Measurements from ENCODE around the gene FRY. TPM values are rescaled to one million over a fixed set of nuclear protein-coding genes. Genes with fewer than 3 reads are reported as not detected.

Gene FRY
- total RNA-seq, 5 donors from 2014 or later (not counting 1 experiment from before 2014, with no cell fraction given), result 11.5 to 35.3 (median 15.2) TPM

- no peak for ATAC-seq (replicated peaks in 1 of 4)
- POLR2A ChIA-PET, result no interaction called here
Observed at GRCh38 chr13:32300406-32300805, 268.8 kb downstream of the FRY start.

DNA sequence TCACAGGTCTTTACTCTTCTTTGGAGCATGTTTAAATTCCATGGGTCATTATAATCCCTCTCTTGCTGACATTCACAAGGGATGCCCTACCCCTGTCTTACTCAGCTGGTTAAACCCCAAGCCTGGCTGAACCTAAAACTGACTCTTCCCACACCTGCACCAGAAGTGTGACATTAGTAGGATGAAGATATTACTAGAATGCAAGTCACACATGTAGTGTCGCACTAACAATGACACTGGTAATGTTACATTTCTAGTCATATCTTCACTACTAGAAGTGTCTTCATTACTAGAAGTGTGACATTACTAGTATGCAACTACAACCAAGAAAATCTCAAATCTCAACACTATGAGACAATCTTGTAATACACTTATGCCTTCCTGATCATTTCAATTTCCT lies 269.3 kb downstream of the FRY start:
- Mint-ChIP-seq H3K36me3 (peaks cover 3% of the 10 kb centered on the region), H3K9me3 (no peaks in the 10 kb centered on the region), H3K4me3 (no peak overlapping the region), H3K4me1 (no peaks in the 10 kb centered on the region), H3K27me3 (peaks cover 9 to 10% of the 10 kb centered on the region in 2 donors), H3K27ac (no peak overlapping the region)
- Histone ChIP-seq H3K4me1 (ENCODE audit: control insufficient read depth in 1 of 2, extremely low read depth in 1 of 2, insufficient read depth in 2 of 2, low read length in 2 of 2) (peaks cover 3% of the 10 kb centered on the region in 2 experiments), H3K27me3 (replicated peaks in 1 of 2; ENCODE audit: control insufficient read depth in 2 of 2, extremely low read depth in 1 of 2, insufficient read depth in 2 of 2, low read length in 1 of 2) (peaks cover 0 to 10% of the 10 kb centered on the region in 2 experiments), H3K27ac (ENCODE audit: low read length) (no peak overlapping the region), H3K36me3 (ENCODE audit: control insufficient read depth in 2 of 2, extremely low read depth in 1 of 2, insufficient read depth in 1 of 2, low read length in 1 of 2) (no peaks in the 10 kb centered on the region), H3K4me3 (ENCODE audit: control insufficient read depth in 1 of 2, extremely low read depth in 1 of 2, low read length in 1 of 2) (no peak overlapping the region), H3K9me3 (no peaks in the 10 kb centered on the region)
- ATAC-seq (replicated peaks in 1 of 4) (no peak), DNase-seq (no peak)
- WGBS (ENCODE audit: insufficient coverage), result no CpG with 5 or more reads among the region's 1 CpG
- CTCF ChIA-PET, result no interaction called here
- POLR2A ChIA-PET, result no interaction called here

More at GRCh38 chr13:32300406-32300805, 268.8 kb downstream of the FRY start:
- Histone ChIP-seq H3K27ac (ENCODE audit: low read length) (no peak overlapping the region), H3K4me3 (ENCODE audit: control insufficient read depth in 1 of 2, extremely low read depth in 1 of 2, low read length in 1 of 2) (no peak overlapping the region), H3K27me3 (replicated peaks in 1 of 2; ENCODE audit: control insufficient read depth in 2 of 2, extremely low read depth in 1 of 2, insufficient read depth in 2 of 2, low read length in 1 of 2) (peaks cover 0 to 10% of the 10 kb centered on the region in 2 experiments), H3K9me3 (no peaks in the 10 kb centered on the region), H3K36me3 (ENCODE audit: control insufficient read depth in 2 of 2, extremely low read depth in 1 of 2, insufficient read depth in 1 of 2, low read length in 1 of 2) (no peaks in the 10 kb centered on the region), H3K4me1 (ENCODE audit: control insufficient read depth in 1 of 2, extremely low read depth in 1 of 2, insufficient read depth in 2 of 2, low read length in 2 of 2) (peaks cover 3% of the 10 kb centered on the region in 2 experiments)
- no peaks in the 10 kb centered on the region for H3K9me3 Mint-ChIP-seq
- no peak overlapping the region for H3K4me3 Mint-ChIP-seq
- WGBS (ENCODE audit: insufficient coverage), result 23% methylated on average over 8 of the region's 8 CpGs
- H3K4me1 Mint-ChIP-seq, result no peaks in the 10 kb centered on the region
- CTCF ChIA-PET, result no interaction called here
- peaks cover 5% of the 10 kb centered on the region for H3K36me3 Mint-ChIP-seq
- H3K27ac Mint-ChIP-seq, result no peak overlapping the region
- H3K27me3 Mint-ChIP-seq, result peaks cover 9 to 10% of the 10 kb centered on the region in 2 donors
- DNase-seq, result no peak

GRCh38 chr13:32302461-32302860 lies 270.9 kb downstream of the FRY start:
- Mint-ChIP-seq H3K4me1 (no peaks in the 10 kb centered on the region), H3K36me3 (no peaks in the 10 kb centered on the region), H3K27me3 (peaks cover 10% of the 10 kb centered on the region in 2 donors), H3K9me3 (no peaks in the 10 kb centered on the region), H3K4me3 (no peak overlapping the region), H3K27ac (no peak overlapping the region)
- Histone ChIP-seq H3K27ac (ENCODE audit: low read length) (no peak overlapping the region), H3K36me3 (ENCODE audit: control insufficient read depth in 2 of 2, extremely low read depth in 1 of 2, insufficient read depth in 1 of 2, low read length in 1 of 2) (no peaks in the 10 kb centered on the region), H3K27me3 (replicated peaks in 1 of 2; ENCODE audit: control insufficient read depth in 2 of 2, extremely low read depth in 1 of 2, insufficient read depth in 2 of 2, low read length in 1 of 2) (peaks cover 0 to 10% of the 10 kb centered on the region in 2 experiments), H3K4me3 (ENCODE audit: control insufficient read depth in 1 of 2, extremely low read depth in 1 of 2, low read length in 1 of 2) (no peak overlapping the region), H3K9me3 (no peaks in the 10 kb centered on the region), H3K4me1 (ENCODE audit: control insufficient read depth in 1 of 2, extremely low read depth in 1 of 2, insufficient read depth in 2 of 2, low read length in 2 of 2) (peaks cover 0 to 3% of the 10 kb centered on the region in 2 experiments)
- WGBS (ENCODE audit: insufficient coverage), result 63% methylated on average over 1 of the region's 2 CpGs
- POLR2A ChIA-PET, result interaction anchor here in 1 of 2 donors (0.6 kb wide), 1 partner anchor 41 kb away, joined by 3 read pairs; no protein-coding TSS in a partner anchor
- CTCF ChIA-PET, result interaction anchor here in 1 of 2 donors (0.8 kb wide), 1 partner anchor 348 kb away, joined by 3 read pairs; no protein-coding TSS in a partner anchor
- no peak for ATAC-seq (replicated peaks in 1 of 4)
- no peak for DNase-seq

DNA sequence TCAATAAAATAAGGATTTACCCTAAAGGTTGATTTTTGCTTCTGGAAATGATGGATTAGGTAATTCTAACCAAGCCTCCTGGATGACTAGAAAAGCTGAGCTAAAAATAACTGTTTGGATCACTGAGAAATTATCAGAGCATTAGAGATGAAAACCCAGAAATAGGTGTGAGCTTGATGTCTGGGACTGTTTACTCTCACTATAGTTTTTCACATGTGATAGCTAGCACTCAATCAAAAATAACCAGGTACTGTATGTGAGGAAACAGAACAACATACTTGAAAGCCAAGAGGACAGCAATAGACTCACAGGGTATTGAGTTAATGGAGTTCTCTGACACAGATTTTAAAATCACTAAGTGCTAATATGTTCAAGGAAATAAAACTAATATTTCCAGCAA lies 274.1 kb downstream of the FRY start:
- Mint-ChIP-seq H3K27ac (no peak overlapping the region), H3K4me3 (no peak overlapping the region), H3K4me1 (peaks cover 9 to 12% (median 10%) of the 10 kb centered on the region in 3 donors), H3K36me3 (no peaks in the 10 kb centered on the region), H3K9me3 (no peaks in the 10 kb centered on the region), H3K27me3 (peaks cover 0 to 3% of the 10 kb centered on the region in 2 donors)
- CTCF ChIA-PET, result interaction anchor here (0.5 to 2.7 kb wide), 6 partner anchors 9 to 1098 kb away, joined by 3 to 10 read pairs (median 4); partner anchors contain the start of genes BRCA2 (in 1 of the 2) and ZAR1L (in 1 of the 2)
- H3K4me3 ChIP-seq (ENCODE audit: control insufficient read depth in 1 of 2, extremely low read depth in 1 of 2, low read length in 1 of 2), result no peak overlapping the region
- no peak for DNase-seq
- H3K9me3 ChIP-seq, result no peaks in the 10 kb centered on the region
- POLR2A ChIA-PET, result interaction anchor here in 1 of 2 donors (0.8 kb wide), 1 partner anchor 9 kb away, joined by 3 read pairs; the partner anchor contains the start of genes BRCA2 and ZAR1L
- H3K4me1 ChIP-seq (ENCODE audit: control insufficient read depth in 1 of 2, extremely low read depth in 1 of 2, insufficient read depth in 2 of 2, low read length in 2 of 2), result peaks cover 0 to 4% of the 10 kb centered on the region in 2 experiments
- H3K36me3 ChIP-seq (ENCODE audit: control insufficient read depth in 2 of 2, extremely low read depth in 1 of 2, insufficient read depth in 1 of 2, low read length in 1 of 2), result no peaks in the 10 kb centered on the region
- no peak for ATAC-seq (replicated peaks in 1 of 4)
- no peak overlapping the region for H3K27ac ChIP-seq (ENCODE audit: low read length)
- H3K27me3 ChIP-seq (replicated peaks in 1 of 2; ENCODE audit: control insufficient read depth in 2 of 2, extremely low read depth in 1 of 2, insufficient read depth in 2 of 2, low read length in 1 of 2), result peaks cover 0 to 5% of the 10 kb centered on the region in 2 experiments

- Mint-ChIP-seq H3K27ac (no peak overlapping the region), H3K4me1 (peaks cover 12 to 13% (median 12%) of the 10 kb centered on the region in 3 donors), H3K9me3 (no peaks in the 10 kb centered on the region), H3K27me3 (peaks cover 0 to 2% of the 10 kb centered on the region in 2 donors), H3K36me3 (no peaks in the 10 kb centered on the region), H3K4me3 (peak overlapping the region in 1 of 3 donors; percentile 25)
- WGBS (ENCODE audit: insufficient coverage), result 31% methylated on average over 6 of the region's 10 CpGs
- Histone ChIP-seq H3K4me1 (ENCODE audit: control insufficient read depth in 1 of 2, extremely low read depth in 1 of 2, insufficient read depth in 2 of 2, low read length in 2 of 2) (peaks cover 0 to 7% of the 10 kb centered on the region in 2 experiments), H3K9me3 (no peaks in the 10 kb centered on the region), H3K4me3 (ENCODE audit: control insufficient read depth in 1 of 2, extremely low read depth in 1 of 2, low read length in 1 of 2) (no peak overlapping the region), H3K36me3 (ENCODE audit: control insufficient read depth in 2 of 2, extremely low read depth in 1 of 2, insufficient read depth in 1 of 2, low read length in 1 of 2) (no peaks in the 10 kb centered on the region), H3K27me3 (replicated peaks in 1 of 2; ENCODE audit: control insufficient read depth in 2 of 2, extremely low read depth in 1 of 2, insufficient read depth in 2 of 2, low read length in 1 of 2) (no peaks in the 10 kb centered on the region), H3K27ac (ENCODE audit: low read length) (no peak overlapping the region)
- DNase-seq (no peak), ATAC-seq (replicated peaks in 1 of 4) (peak; percentile 34 to 37 (median 36))
- ChIA-PET CTCF (interaction anchor here (0.5 to 1.5 kb wide), 5 partner anchors 282 to 400 kb away, joined by 3 to 7 read pairs (median 4); no protein-coding TSS in a partner anchor), POLR2A (no interaction called here)
Observed at GRCh38 chr13:32309312-32310133, 277.9 kb downstream of the FRY start.

DNA sequence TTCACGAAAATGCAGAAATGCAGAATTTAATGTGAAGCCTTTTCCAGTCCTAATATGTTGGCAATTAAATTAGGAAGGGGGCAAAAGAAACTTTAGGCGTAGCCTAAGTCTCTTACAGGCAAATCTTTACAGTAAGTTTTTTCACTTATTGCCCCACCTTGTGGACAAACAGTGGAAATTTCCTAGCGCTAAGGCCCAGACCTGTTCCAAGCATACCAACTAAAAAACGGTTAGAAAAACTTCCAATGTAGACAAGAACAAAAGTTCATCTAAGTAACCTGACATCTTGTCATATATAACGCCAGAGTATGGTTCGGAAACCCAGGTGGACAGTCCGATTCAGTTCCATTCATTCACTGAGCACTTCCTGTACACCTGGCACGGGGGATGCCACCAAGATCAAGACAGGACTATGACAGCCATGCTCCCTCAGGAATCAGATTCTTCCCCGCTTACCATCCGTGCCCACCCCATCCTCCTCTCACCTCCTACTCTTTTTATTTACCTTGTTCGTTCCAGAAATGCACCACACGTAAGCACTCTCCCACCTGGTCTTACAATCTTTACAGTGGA lies 278.6 kb downstream of the FRY start:
- ATAC-seq (replicated peaks in 1 of 4) (peak; percentile 57 to 66 (median 62)), DNase-seq (peak in 9 of 35 experiments; percentile 3 to 65 (median 14))
- H3K9me3 ChIP-seq, result no peaks in the 10 kb centered on the region
- WGBS (ENCODE audit: insufficient coverage), result 43% methylated on average over 8 of the region's 12 CpGs
- no peak overlapping the region for H3K4me3 ChIP-seq (ENCODE audit: control insufficient read depth in 1 of 2, extremely low read depth in 1 of 2, low read length in 1 of 2)
- CTCF ChIA-PET, result no interaction called here
- Mint-ChIP-seq H3K27me3 (peaks cover 0 to 2% of the 10 kb centered on the region in 2 donors), H3K4me1 (peaks cover 19% of the 10 kb centered on the region in 3 donors), H3K27ac (no peak overlapping the region), H3K4me3 (peak overlapping the region in 1 of 3 donors; percentile 25), H3K36me3 (no peaks in the 10 kb centered on the region), H3K9me3 (no peaks in the 10 kb centered on the region)
- POLR2A ChIA-PET, result interaction anchor here in 1 of 2 donors (0.6 kb wide), 1 partner anchor 71 kb away, joined by 4 read pairs; no protein-coding TSS in a partner anchor
- H3K27ac ChIP-seq (ENCODE audit: low read length), result no peak overlapping the region
- no peaks in the 10 kb centered on the region for H3K36me3 ChIP-seq (ENCODE audit: control insufficient read depth in 2 of 2, extremely low read depth in 1 of 2, insufficient read depth in 1 of 2, low read length in 1 of 2)
- no peaks in the 10 kb centered on the region for H3K27me3 ChIP-seq (replicated peaks in 1 of 2; ENCODE audit: control insufficient read depth in 2 of 2, extremely low read depth in 1 of 2, insufficient read depth in 2 of 2, low read length in 1 of 2)
- H3K4me1 ChIP-seq (ENCODE audit: control insufficient read depth in 1 of 2, extremely low read depth in 1 of 2, insufficient read depth in 2 of 2, low read length in 2 of 2), result peaks cover 0 to 14% of the 10 kb centered on the region in 2 experiments
